H1 (cell line): ENCODE results near the gene MPV17L2. TPM values are rescaled to one million over a fixed set of nuclear protein-coding genes. Genes with fewer than 3 reads are reported as not detected.

Experiments
- BRCA1 ChIP-seq: IDR thresholded peaks from 2 replicates; pipeline ENCODE4 v1.6.1; 2012; ENCODE audit warnings: low read depth, low read length, improper control_type of control experiment
- CHD7 ChIP-seq: fragments of 300-600 bp; sonication (generic); IDR thresholded peaks from 2 replicates; pipeline ENCODE4 v1.7.1; 2012; ENCODE audit warnings: low read length, moderate library complexity, mild to moderate bottlenecking, inconsistent platforms; ENCODE audit not compliant: insufficient replicate concordance
- EP300 ChIP-seq, 2 experiments: IDR thresholded peaks; 1 replicate in 1 of 2; 2 replicates in 1 of 2; pipeline ENCODE4 v1.6.1; 2011 to 2012; ENCODE audit warnings: low read depth in 2 of 2, low read length in 2 of 2, mild to moderate bottlenecking in 2 of 2, borderline replicate concordance in 1 of 2, inconsistent platforms in 1 of 2, moderate library complexity in 1 of 2
- GABPA ChIP-seq: IDR thresholded peaks from 2 replicates; pipeline ENCODE4 v1.6.1; 2011; ENCODE audit warnings: mild to moderate bottlenecking, low read length, moderate library complexity, borderline replicate concordance; ENCODE audit not compliant: insufficient read depth
- KDM1A ChIP-seq: fragments of 200-600, 300-600 bp; sonication (generic); IDR thresholded peaks from 2 replicates; pipeline ENCODE4 v1.7.1; 2016; ENCODE audit warnings: mild to moderate bottlenecking, low read length, borderline replicate concordance
- POLR2AphosphoS5 ChIP-seq: IDR thresholded peaks from 2 replicates; pipeline ENCODE4 v1.6.1; 2011; ENCODE audit warnings: low read depth, low read length
- RAD21 ChIP-seq, 2 experiments: IDR thresholded peaks in 1 of 2; conservative IDR thresholded peaks in 1 of 2; 2 replicates each; pipeline ENCODE4 v1.6.1; 2011; ENCODE audit warnings: low read depth in 2 of 2, low read length in 2 of 2, improper control_type of control experiment in 1 of 2, inconsistent platforms in 1 of 2, mild to moderate bottlenecking in 1 of 2, moderate library complexity in 1 of 2
- RFX5 ChIP-seq: IDR thresholded peaks from 2 replicates; pipeline ENCODE4 v1.6.1; 2011; ENCODE audit warnings: low read depth, low read length, improper control_type of control experiment, borderline replicate concordance
- SP4 ChIP-seq: IDR thresholded peaks from 2 replicates; pipeline ENCODE4 v1.6.1; 2012; ENCODE audit warnings: low read length, inconsistent platforms
- TCF12 ChIP-seq: IDR thresholded peaks from 2 replicates; pipeline ENCODE4 v1.6.1; 2011; ENCODE audit warnings: low read depth, mild to moderate bottlenecking, low read length
- polyA plus RNA-seq, 7 experiments: library from polyadenylated mRNA; depleted of rRNA in 3 of 7; stranded (reverse) in 5 of 7; unstranded in 2 of 7; fragments of >200 nt in 5 of 7; fragments of 200-250 nt in 2 of 7; gene quantifications; 1 replicate in 5 of 7; 2 replicates in 1 of 7; 4 replicates in 1 of 7; pipeline versions ENCODE4 v1.2.1 to v1.2.3, GENCODE V29; 2011 to 2013; ENCODE audit warnings: missing spikeins in 2 of 7, mixed read lengths in 2 of 7
- total RNA-seq: library from RNA; stranded (reverse); fragmentation: NEBNext Ultra II Directional; extraction: Animal tissue kit (Norgen Biotek cat#: 25700); gene quantifications from 2 replicates; pipeline ENCODE4 v1.2.1, GENCODE V29; 2021

Gene MPV17L2
- total and polyA plus RNA-seq, 2 of the 8 experiments (the other 6 are each of a cell fraction or from before 2014, with no cell fraction given): 24.2 to 82.6 TPM

GRCh38 chr19:18173572-18174288 is 19.3 kb upstream of the MPV17L2 start, which contains the start of gene IFI30 (continued):
- TF ChIP-seq SP4: 0 out of 2 replicates have a peak, but pooled peaks have one; percentile 17
- no peak for TF ChIP-seq KDM1A
- TF ChIP-seq EP300 (IDR thresholded peaks at IDR 0.05; ENCODE audit: borderline replicate concordance in 1 of 2, low read depth in 2 of 2, low read length in 2 of 2): no peak
- no peak for TF ChIP-seq TCF12
- TF ChIP-seq POLR2AphosphoS5: 0 out of 2 replicates have a peak, but pooled peaks have one; percentile 37
- TF ChIP-seq RFX5: no peak
- TF ChIP-seq GABPA: peak; percentile 39; the same call in 1 of the 2 replicates
- TF ChIP-seq CHD7: no peak
- TF ChIP-seq BRCA1: no peak
- TF ChIP-seq RAD21 (IDR thresholded peaks at IDR 0.05 in 1 of 2, conservative IDR thresholded peaks at IDR 0.05 in 1 of 2; ENCODE audit: low read depth in 2 of 2, low read length in 2 of 2): no peak
